HG02759 (cell line): Measurements from ENCODE around the gene PPM1N.

ENCODE experiments used
- ATAC-seq: cut with Tn5 transposase; IDR thresholded peaks from one replicate; pipeline ENCODE4 v1.9.1; 2021; ENCODE audit warnings: mild to moderate bottlenecking, moderate library complexity; ENCODE audit not compliant: unreplicated experiment

PPM1N gene

DNA sequence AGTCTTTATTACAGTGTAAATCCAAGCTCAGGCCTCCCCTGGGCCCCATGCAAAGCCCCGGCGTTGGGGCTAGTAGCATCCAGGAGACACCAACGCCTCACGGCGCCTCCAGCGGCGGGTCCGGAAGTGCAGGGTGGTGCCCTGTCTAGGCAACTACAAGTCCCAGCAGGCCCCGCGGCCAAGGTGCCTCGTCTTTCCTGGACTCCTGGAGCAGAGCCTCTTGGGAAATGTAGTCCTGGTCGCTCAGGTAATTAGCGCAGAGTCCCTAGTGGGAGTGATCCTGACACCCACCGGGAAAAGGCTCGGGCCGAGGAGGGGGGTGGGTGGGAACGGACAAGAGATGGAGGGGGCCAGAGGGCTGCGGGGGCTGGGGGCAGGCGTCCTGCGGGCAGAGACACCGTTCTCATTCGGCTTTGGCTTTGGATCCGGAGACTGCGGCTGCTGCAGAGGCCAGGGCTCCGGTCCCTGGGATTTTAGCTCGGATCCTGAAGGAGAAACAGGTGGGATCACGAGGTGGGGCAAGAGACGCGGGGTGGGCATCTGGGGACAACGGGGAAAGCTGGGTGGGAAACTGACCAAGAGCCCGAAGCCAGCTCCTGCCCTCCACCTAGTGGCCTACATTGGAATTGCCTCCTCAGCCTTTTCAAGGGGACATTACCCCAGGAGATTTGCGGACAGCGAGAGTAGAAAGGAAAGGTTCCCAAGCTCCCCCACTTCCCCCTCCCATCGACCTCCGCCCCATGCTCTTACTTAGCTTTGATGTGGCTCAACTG lies 12.8 kb upstream of the PPM1N start:
- peak; percentile 94 for ATAC-seq

DNA sequence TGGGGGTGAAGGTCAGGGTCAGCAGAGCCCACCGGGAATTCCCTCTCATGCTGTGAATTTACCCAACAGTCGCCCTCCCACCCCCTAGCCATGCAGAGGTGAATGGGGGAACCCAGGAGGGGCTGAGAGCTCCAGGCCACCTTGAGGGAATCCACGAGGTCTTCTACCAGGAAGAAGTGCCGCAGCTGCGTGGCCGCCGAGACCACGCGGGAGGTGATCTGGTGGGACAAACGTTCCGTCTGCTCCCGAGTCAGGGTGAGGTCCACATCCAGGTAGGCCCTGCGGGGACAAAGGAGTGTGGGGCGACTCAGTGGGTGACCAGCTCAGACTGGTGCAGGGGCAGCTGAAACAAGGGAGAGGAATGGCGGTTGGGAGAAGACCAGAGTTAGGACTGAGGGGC lies 9.5 kb upstream of the PPM1N start:
- ATAC-seq, result no peak

DNA sequence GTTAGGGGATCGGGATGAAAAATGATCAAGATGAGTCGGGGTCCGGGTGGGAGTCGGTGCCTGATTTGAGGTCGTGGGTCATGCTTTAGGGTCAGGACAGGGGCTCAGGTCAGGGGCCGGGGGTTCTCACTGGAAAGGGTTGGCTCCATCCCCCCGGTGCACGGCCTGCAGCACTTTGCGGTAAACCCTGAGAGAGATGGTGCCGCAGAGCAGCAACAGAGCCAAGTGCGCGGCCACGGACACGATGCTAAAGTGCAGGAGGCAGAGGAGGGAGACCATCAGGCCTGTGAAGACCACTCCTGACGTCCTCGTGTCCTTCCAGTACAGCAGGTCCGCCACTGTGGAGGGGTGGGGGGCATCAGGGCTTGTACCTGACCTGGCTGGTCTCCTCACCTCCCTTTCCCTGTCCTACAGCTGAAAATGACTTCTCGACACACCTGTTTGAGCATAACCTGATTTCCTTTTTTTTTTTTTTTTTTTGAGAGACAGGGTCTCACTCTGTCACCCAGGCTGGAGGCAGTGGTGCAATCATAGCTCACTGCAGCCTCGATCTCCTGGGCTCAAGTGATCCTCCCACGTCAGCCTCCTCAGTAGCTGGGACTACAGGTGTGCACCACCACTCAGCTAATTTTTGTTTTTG lies 8.9 kb upstream of the PPM1N start:
- ATAC-seq, result no peak

DNA sequence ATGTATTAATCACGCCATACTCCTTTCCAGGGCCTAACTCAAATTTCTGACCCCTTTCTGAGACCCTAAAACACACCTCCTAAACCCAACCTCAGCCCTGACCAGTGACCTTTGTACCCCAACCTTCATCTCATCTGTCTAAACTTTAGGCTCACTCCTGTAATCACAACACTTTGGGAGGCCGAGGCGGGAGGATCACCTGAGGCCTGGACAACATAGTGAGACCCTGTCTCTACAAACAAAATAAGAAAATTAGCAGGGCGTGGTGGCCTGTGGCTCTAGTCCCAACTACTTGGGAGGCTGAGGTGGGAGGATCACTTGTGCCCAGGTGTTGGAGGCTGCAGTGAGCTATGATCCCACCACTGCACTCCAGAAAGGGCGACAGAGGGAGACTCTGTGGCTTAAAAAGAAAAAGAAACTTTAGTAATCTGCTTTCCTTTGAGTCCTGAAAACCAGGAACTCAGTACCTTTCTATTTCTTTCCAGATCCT lies 6.1 kb upstream of the PPM1N start:
- ATAC-seq, result no peak

DNA sequence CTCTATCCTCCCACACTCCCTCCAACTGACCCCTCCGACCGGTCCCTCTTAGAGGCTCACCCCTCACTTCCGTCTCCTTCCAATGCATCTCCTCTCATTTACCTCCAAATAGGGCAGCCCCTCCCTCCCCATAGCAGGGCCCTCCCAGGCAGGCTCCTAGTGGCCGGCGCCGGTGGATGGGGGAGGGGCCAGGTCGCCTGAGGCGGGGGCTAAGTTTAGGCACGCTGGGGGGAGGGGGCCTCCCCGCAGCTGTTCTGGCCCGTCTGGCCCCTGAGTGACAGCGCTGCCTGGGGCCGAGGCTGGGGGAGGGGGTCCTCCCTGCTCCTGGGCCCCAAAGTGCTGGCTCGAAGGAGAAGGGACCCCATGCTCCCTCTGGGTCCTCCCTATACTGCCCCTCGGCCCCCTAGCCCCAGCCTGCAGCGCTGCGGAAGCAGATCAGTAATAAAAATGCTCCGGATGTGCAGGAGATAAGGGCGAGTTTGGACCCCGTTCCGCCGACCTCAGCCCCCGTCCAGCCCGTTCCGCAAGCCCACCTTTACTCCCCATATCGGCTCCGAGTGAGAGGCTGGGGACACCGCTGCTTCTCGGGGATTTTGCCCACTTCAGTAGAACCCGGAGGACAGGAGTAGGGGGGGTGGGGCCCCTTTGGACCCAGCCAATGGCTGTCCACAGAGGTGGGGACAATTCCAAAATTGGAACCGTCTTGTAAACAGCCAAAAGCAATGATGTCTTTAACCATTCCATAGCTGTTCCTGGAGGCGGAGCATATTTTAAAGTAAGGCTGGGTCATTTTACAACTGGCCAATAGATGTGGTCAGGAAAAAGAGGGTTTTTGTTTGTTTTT lies 5.4 kb upstream of the PPM1N start:
- peak; percentile 41 for ATAC-seq

DNA sequence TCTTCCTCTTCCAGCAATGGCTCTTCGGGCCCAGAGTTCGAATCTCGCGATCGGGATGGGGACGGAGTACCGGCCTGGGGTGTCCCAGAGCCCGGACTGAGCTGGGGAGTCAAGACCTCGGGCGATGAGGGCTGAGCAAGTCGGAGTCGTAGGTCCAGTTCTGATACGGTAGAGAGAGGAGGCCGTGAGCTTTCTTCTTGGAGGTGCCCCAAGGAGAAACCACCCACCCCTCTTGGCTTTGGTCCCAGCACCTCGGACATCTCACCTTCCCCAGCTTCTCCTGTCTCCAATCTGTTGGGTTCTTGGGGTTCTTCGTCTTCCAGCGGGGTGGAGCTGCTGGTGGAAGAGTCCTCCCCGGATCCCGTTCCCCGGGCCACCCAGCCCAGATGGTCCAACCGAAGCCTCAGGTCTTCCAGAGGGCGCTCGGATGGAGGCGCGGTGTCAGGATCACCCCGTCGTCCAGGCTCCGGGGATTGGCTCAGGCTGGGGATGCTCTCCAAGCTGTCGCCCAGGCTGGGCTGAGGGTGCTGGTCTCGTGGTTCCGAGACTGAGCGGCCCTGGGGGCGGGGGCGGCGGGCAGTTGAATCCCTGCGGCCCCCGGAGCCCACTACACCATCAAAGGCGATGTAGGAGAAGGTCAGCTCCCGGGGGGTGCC lies 3.9 kb upstream of the PPM1N start:
- ATAC-seq, result no peak

DNA sequence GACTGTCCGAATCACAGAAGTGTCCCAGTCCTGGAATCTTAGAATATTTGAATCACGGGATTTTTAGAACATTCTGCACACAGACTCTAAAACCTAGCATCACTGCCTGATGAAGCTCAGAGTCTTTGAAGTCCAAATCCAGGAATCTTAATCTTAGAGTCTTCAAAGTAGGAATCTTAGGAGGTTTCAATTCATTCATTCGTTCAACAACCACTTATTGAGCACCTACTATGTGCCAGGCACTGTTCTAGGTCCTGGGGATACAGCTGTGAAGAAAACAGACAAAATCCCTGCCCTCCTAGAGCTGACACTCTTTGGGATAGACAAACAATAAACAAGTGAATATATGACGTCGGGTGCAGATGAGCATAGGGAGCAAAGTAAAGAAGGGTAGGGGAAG lies 3.1 kb upstream of the PPM1N start:
- ATAC-seq, result no peak

DNA sequence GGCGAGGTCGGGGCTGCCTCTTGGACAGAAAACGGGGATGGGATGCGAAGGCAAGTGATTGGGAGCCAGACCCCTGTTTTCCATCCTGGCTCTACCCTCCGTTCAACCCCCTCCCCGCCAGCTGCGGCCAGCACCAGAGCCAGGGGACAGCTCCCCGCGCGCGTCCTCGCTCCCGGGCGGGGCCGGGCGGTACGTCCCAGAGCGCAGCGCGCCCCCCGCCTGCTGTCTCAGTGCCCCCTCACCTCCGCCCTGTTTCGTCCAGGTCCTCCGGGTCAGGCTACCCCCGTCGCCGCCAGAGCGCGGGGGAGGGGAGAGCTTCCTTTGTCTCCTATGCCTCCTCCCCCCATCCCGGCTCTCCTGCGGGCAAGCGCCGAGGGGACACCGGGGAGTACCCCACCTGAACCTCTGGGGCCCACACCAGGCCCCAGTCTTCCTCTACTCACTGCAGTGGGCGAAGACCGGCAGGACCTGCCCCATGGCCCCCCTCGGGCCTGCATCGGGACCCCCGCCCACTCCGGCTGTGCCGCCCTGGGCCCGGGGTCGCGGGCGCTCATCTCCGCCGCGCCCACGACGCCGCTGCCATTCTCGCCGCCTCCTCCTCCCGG lies 1.8 kb upstream of the PPM1N start:
- peak; percentile 12 for ATAC-seq

DNA sequence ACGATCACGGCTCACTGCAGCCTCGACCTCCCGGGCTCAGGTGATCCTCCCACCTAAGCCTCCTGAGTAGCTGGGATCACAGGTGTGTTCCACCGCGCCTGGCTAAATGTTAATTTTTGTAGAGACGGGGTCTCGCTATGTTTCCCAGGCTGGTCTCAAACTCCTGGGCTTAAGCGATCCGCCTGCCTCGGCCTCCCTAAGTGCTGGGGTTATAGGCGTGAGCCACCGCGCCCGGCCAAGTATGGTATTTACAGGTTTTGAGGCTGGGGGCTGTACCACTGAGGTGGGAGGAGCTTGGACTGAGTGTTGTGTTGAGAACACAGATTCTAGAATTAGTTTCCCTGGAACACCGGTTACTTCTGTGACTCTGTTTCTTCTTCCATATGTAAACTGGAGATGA lies 452 bp upstream of the PPM1N start:
- ATAC-seq, result no peak

DNA sequence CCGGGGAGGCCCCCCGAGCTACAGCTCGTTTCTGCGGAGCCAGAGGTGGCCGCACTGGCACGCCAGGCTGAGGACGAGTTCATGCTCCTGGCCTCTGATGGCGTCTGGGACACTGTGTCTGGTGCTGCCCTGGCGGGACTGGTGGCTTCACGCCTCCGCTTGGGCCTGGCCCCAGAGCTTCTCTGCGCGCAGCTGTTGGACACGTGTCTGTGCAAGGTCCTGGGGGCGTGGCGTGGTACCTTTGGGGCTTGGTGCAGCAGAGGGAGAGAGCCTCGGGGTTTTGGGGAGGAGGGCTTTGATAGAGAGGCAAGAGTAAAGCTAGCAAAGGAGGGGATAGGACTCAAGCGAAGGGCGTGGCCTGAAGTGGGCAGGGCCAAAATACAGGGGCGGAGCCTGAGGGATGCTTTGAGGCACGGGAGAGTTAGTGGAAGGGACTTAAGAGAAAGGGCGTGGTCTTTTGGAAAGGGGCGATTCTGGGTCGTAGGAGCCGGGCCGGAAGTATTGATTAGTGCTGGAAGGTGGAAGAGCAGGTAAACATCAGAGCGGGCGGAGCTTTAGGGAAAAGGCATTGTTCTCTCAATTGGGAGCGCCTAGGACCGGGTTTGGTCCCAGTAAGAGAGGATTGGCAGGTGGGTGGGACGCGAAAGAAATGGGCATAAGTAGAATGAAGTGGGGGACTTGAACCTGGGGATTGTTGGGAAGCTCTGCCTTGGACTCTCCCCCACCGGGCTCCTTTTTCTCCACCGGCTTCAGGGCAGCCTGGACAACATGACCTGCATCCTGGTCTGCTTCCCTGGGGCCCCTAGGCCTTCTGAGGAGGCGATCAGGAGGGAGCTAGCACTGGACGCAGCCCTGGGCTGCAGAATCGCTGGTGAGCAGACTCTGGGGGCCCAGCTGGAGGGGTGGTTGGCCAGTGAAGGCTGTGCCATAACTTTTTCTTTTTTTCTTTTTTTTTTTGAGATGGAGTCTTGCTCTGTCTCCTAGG lies 1.2 kb downstream of the PPM1N start:
- no peak for ATAC-seq

DNA sequence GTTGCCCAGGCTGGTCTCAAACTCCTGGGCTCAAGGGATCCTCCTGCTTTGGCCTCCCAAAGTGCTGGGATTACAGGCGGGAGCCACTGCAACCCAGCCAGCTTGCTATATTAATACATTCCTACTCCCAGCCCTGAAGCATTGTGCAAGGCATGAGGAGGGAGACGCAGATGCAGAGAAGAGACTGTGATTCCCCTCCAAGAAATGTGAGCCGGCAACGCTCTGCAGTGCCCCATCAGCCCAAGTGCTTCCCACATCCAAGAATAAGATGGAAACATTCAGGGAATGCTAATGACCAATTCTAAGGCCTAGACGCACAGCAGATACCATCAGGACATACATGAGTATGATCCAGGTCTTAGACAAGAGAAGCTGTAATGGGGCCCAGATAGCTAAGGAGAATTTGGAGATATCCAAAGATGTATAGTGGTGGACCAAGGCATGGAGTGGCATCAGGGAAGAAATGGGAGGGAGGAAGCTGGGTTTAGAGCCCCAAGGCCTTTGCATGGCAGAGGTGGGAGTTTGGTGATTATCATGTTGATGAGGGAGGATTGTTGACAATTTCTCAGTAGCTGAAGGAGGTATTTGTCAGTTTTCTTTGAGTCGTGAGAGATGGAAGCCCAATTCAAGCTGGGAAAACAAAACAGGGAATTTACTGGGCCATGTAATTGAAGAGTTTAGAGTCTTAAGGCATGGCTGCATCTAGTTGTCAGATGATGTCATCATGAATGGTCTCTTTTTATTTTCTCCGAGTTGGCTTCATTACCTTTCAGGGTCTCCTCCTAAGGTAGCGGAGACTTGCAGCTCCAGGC lies 2.9 kb downstream of the PPM1N start:
- no peak for ATAC-seq

DNA sequence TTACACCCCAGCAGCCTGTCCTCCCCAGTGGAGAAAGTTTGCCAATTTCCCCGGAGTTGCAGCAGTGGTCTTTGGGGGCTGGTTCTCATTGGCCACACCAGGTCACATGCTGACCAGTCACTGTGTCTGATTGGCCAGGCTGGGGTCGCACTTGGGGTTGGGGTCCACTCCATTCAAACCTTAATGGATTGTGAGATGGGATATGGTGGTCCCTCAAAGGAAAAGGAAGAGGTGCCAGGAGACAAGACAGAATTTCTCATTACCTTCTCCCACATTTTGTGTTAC lies 3.4 kb downstream of the PPM1N start:
- ATAC-seq, result no peak

DNA sequence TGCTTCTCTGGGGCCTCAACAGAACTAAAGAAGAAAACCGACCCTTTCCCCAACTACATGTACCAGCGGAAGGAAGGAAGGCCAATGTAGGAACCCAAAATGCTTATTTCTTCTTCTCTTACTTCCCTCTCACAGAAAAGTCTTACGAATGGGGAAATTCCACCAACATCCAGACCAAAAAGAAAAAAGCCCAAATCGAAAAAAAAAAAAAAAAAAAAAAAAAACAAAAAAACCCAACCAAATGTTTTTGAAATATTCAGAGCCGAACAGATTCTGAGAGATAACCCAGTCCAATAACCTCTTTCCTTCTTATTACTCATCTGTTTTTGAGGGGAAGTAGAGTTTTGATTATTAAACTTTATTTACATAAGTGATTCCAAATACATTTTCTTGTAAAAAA lies 3.9 kb downstream of the PPM1N start:
- no peak for ATAC-seq

DNA sequence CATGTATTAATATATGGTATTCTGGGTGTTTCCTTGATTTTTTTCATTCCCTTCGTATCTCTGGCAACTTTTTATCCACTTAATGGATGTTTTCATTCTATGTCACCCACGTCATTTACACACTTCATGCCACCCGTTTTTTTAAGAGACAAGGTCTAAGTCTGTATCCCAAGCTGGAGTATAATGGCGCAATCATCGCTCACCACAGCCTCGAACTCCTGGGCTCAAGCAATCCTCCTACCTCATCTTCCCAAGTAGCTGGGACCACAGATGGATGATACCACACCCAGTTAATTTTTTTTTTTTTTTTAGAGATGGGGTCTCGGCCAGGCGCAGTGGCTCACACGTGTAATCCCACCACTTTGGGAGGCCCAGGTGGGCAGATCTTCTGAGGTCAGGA lies 5.7 kb downstream of the PPM1N start:
- ATAC-seq, result no peak

DNA sequence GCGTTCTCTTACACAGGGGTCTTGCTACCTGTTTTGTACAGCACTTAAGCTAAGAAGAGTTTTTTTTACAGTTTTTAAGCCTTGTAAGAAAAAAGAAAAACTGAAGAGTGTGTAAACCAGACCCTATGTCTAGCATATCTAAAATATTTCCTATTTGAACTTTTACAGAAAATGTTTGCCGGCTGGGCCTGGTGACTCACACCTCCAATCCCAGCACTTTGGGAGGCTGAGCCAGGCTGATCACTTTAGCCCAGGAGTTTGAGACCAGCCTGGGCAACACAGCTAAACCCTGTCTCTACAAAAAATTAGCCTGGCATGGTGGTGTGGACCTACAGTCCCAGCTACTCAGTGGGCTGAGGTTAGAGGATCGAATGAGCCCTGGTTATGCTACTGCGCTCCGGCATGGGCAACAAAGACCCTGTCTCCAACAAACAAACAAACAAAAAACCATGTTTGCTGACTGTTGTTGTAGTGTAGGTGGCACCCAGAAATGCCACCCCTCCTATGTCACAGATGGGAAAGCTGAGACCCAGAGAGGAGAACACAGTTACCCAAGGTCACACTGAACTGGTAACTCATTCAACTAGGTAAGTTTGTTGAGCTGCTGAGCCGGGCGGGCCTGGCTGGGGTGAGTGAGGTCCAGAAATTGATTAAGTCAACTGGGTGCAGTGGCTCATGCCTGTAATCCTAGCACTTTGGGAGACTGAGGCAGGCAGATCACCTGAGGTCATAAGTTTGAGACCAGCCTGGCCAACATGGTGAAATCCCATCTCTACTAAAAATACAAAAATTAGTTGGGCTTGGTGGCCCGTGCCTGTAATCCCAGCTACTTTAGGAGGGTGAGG lies 7.1 kb downstream of the PPM1N start:
- no peak for ATAC-seq

DNA sequence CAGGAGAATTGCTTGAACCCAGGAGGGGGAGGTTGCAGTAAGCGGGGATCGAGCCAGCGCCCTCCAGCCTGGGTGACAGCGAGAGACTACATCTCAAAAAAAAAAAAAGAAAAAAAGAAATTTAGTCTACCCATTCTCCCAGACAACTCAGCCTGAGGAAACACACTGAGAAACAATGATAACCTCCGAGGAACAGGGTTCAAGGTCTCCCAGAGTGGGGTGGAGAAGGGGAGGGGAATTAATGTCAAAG lies 7.7 kb downstream of the PPM1N start:
- no peak for ATAC-seq

DNA sequence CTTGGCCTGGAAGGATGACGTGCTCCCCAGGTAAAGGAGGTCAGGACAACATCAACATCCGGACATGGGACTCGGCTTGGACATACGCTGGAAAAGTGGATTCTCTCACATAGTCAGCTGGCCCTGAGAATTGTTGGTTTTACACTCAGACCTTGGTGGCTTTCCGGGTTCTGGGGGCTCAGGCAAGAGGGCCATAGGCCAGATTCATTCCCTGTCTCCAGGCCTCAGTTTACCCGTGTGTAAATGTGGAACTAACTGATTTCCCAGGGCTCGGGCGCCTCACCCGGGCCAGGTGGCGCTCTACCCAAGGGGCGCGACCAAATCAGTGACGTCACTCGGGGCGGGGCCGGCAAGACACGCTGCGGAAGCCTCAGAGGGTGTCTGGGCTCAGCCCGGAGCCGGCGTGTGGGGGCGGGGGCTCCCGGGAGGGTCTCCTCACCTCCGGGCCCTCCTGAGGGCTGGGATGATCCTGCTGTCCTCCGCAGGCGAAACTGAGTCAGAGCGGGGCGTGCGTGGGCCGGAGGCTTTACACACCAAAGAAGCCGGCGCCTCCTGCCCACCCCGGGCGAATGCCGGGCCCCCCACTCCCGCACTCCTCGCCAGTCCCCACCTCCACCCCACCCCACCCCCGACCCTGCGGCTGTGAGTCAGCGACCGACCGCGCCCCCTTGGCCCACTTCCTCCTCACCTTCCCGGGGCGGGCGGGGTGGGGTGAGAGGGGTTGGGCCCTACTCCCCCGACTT lies 8.2 kb downstream of the PPM1N start:
- ATAC-seq, result peak; percentile 65
